CD4-positive, alpha-beta memory T cell (primary cell): ENCODE data around the gene NID1. TPM values are rescaled to one million over a fixed set of nuclear protein-coding genes. Genes with fewer than 3 reads are reported as not detected.
"Not testable (repeated sequence)": the region's sequence is repeated elsewhere in the genome, so short reads cannot be mapped to it uniquely, and the experiment has no call there.

Experiments
- CTCF ChIA-PET: fragments of 350-600 bp; sonication (Branson Sonifier 250); formaldehyde crosslinking; loops from one replicate; lab custom pipeline; 2021; ENCODE audit warnings: inconsistent platforms; ENCODE audit not compliant: partially characterized antibody; lab: Charles Lee
- POLR2A ChIA-PET: fragments of 350-600 bp; sonication (Branson Sonifier 250); formaldehyde crosslinking; loops from one replicate; lab custom pipeline; 2021; ENCODE audit not compliant: partially characterized antibody; lab: Charles Lee
- DNase-seq, 5 donors: peaks; one replicate each; pipeline versions ENCODE4 v3.0.0 to v3.0.0-alpha.2; 2020 to 2022; ENCODE audit warnings: mixed read lengths in 1 of 5
- H3K27ac ChIP-seq: one replicate; pipeline ENCODE4 v1.7.0; 2013; ENCODE audit warnings: low read depth, low read length
- H3K27me3 ChIP-seq: 2 replicates; pipeline ENCODE4 v1.7.0; 2013; ENCODE audit warnings: mild to moderate bottlenecking, low read length, moderate library complexity; ENCODE audit not compliant: insufficient read depth
- H3K36me3 ChIP-seq: 2 replicates; pipeline ENCODE4 v1.7.0; 2013; ENCODE audit warnings: mild to moderate bottlenecking, low read length, moderate library complexity; ENCODE audit not compliant: insufficient read depth
- H3K4me1 ChIP-seq: 2 replicates; pipeline ENCODE4 v1.7.0; 2013; ENCODE audit warnings: mild to moderate bottlenecking, low read length, moderate library complexity; ENCODE audit not compliant: insufficient read depth
- H3K4me3 ChIP-seq, 2 donors: one replicate each; pipeline ENCODE4 v1.7.0; 2013; ENCODE audit warnings: low read length in 2 of 2, mild to moderate bottlenecking in 1 of 2
- H3K9me3 ChIP-seq, 2 donors: one replicate each; pipeline ENCODE4 v1.7.0; 2013; ENCODE audit warnings: low read length in 2 of 2, control low read depth in 1 of 2; ENCODE audit not compliant: control insufficient read depth in 1 of 2
- H3K27ac Mint-ChIP-seq, 7 donors: one replicate each; pipeline ENCODE4 v1.8.0; 2020 to 2021; ENCODE audit warnings: mixed read lengths in 7 of 7, mild to moderate bottlenecking in 6 of 7, inconsistent platforms in 3 of 7, moderate library complexity in 3 of 7
- H3K27me3 Mint-ChIP-seq, 2 donors: one replicate each; pipeline ENCODE4 v1.8.0; 2020 to 2021; ENCODE audit warnings: mixed read lengths in 2 of 2
- H3K36me3 Mint-ChIP-seq, 2 donors: one replicate each; pipeline ENCODE4 v1.8.0; 2020 to 2021; ENCODE audit warnings: mixed read lengths in 2 of 2, inconsistent platforms in 1 of 2, mild to moderate bottlenecking in 1 of 2
- H3K4me1 Mint-ChIP-seq, 4 donors: one replicate each; pipeline ENCODE4 v1.8.0; 2020 to 2021; ENCODE audit warnings: mixed read lengths in 4 of 4, mild to moderate bottlenecking in 1 of 4
- H3K4me3 Mint-ChIP-seq, 8 donors: one replicate each; pipeline ENCODE4 v1.8.0; 2020 to 2021; ENCODE audit warnings: mixed read lengths in 8 of 8, mild to moderate bottlenecking in 7 of 8, moderate library complexity in 6 of 8, inconsistent platforms in 3 of 8
- H3K9me3 Mint-ChIP-seq, 8 donors: one replicate each; pipeline ENCODE4 v1.8.0; 2020 to 2021; ENCODE audit warnings: mixed read lengths in 8 of 8, mild to moderate bottlenecking in 5 of 8, inconsistent platforms in 3 of 8, moderate library complexity in 1 of 8
- intact Hi-C: fragments of 100-400 bp; cut with micrococcal nuclease; formaldehyde crosslinking; loops from one replicate; pipeline ENCODE4 v1.15.1; 2023
- polyA plus RNA-seq, 2 donors: library from polyadenylated mRNA; unstranded; fragments of 300-500 nt; fragmentation: Illumina TruSeq; gene quantifications; one replicate each; pipeline ENCODE4 v1.2.3, GENCODE V29; 2021
- total RNA-seq, 2 experiments: library from RNA; stranded (reverse); gene quantifications; one replicate each; pipeline ENCODE4 v1.2.3, GENCODE V29; 2021

The NID1 gene
- total and polyA plus RNA-seq, 4 experiments from 2014 or later = 0.08 to 0.17 TPM; not detected in 2

DNA sequence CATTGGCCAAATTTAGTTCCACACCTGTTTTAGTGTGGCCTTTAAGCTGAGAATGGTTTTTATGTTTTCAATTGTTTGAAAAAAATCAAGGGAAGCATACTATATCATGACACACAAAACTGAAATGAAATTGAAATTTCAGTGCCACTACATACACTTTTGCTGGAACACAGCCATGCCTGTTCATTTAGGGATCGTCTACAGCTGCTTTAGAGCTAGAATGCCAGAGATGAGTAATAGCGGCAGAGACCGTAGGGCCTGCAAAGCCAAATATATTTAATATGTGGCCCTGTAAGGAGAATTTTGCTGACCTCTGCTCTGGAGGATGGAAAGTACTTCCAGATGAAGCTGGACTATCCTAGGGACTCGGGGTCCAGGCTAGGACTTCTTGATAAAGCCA, 135.7 kb downstream of the NID1 start:
- H3K27me3 Mint-ChIP-seq = peaks cover 0 to 3% of the 10 kb centered on the region in 2 donors
- ChIA-PET POLR2A (interaction anchor here (1.2 kb wide), 1 partner anchor 12 kb away, joined by 4 read pairs; no protein-coding TSS in a partner anchor), CTCF (interaction anchor here (1.2 kb wide), 1 partner anchor 63 kb away, joined by 4 read pairs; the partner anchor contains the start of gene LYST)
- Histone ChIP-seq H3K9me3 (no peaks in the 10 kb centered on the region), H3K4me1 (peaks cover 9% of the 10 kb centered on the region), H3K36me3 (no peaks in the 10 kb centered on the region), H3K27ac (no peak overlapping the region), H3K27me3 (no peaks in the 10 kb centered on the region), H3K4me3 (no peak overlapping the region)
- intact Hi-C loops = no loop called here
- peaks cover 11 to 18% (median 15%) of the 10 kb centered on the region in 4 donors for H3K4me1 Mint-ChIP-seq
- no peaks in the 10 kb centered on the region for H3K36me3 Mint-ChIP-seq
- H3K27ac Mint-ChIP-seq = no peak overlapping the region
- no peaks in the 10 kb centered on the region for H3K9me3 Mint-ChIP-seq
- no peak for DNase-seq
- H3K4me3 Mint-ChIP-seq = no peak overlapping the region

DNA sequence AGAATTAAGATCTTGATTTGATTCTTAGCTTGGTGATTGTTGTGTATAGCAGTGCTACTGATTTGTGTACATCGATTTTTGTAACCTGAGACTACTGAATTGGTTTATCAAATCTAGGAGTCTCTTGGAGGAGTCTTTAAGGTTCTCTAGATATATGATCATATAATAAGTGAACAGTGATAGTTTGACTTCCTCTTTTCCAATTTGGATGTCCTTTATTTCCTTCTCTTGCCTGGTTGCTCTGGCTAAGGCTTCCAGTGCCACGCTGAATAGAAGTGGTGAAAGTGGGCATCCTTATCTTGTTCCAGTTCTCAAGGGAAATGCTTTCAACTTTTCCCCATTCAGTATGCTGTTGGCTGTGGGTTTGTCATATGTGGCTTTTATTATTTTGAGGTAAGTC, 136.7 kb downstream of the NID1 start:
- no peaks in the 10 kb centered on the region for H3K36me3 Mint-ChIP-seq
- ChIA-PET CTCF (no interaction called here), POLR2A (interaction anchor here (1.2 kb wide), 1 partner anchor 11 kb away, joined by 4 read pairs; no protein-coding TSS in a partner anchor)
- H3K27ac ChIP-seq = no peak overlapping the region
- peaks cover 19% of the 10 kb centered on the region for H3K4me1 ChIP-seq
- H3K9me3 Mint-ChIP-seq = no peaks in the 10 kb centered on the region
- H3K36me3 ChIP-seq = no peaks in the 10 kb centered on the region
- no peak overlapping the region for H3K27ac Mint-ChIP-seq
- H3K4me3 Mint-ChIP-seq = no peak overlapping the region
- no peak overlapping the region for H3K4me3 ChIP-seq
- H3K9me3 ChIP-seq = no peaks in the 10 kb centered on the region
- H3K27me3 Mint-ChIP-seq = peaks cover 0 to 3% of the 10 kb centered on the region in 2 donors
- no peak for DNase-seq
- no peaks in the 10 kb centered on the region for H3K27me3 ChIP-seq
- intact Hi-C loops = no loop called here
- H3K4me1 Mint-ChIP-seq = peaks cover 17 to 28% (median 24%) of the 10 kb centered on the region in 4 donors

DNA sequence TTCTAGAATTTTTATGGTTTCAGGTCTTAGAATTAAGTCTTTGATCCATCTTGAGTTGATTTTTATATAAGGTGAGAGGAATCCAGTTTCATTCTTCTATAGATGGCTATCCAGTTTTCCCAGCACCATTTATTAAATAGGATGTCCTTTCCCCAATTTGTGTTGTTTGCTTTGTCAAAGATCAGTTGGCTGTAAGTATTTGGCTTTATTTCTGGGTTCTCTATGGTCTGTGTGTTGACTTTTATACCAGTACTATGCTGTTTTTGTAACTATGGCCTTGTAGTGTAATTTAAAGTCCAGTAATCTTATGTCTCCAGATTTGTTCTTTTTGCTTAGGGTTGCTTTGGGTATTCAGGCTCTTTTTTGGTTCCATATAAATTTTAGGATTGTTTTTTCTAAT, 137.3 kb downstream of the NID1 start:
- H3K9me3 ChIP-seq, H3K27ac ChIP-seq, H3K27me3 ChIP-seq, H3K27me3 Mint-ChIP-seq, H3K9me3 Mint-ChIP-seq, H3K4me3 ChIP-seq, POLR2A ChIA-PET, intact Hi-C loops, CTCF ChIA-PET, DNase-seq, H3K36me3 ChIP-seq, H3K4me3 Mint-ChIP-seq, H3K36me3 Mint-ChIP-seq: not testable (repeated sequence)
- Mint-ChIP-seq H3K27ac (peak overlapping the region in 1 of 7 donors; percentile 1), H3K4me1 (peaks cover 21 to 34% (median 30%) of the 10 kb centered on the region in 4 donors)
- peaks cover 26% of the 10 kb centered on the region for H3K4me1 ChIP-seq

Other genes with a start within 250 kb of the NID1 start
- 10 to 100 TPM; 32.8 to 35.2 TPM for gene LYST, start 198.2 kb downstream of the NID1 start, total RNA-seq
- gene LYST, start 198.2 kb downstream of the NID1 start, polyA plus RNA-seq = 1 to 10 TPM; 4.2 to 9.1 TPM
- 10 to 100 TPM; 11.0 to 11.8 TPM for gene GPR137B, start 77.4 kb upstream of the NID1 start, total RNA-seq
- gene GPR137B, start 77.4 kb upstream of the NID1 start, polyA plus RNA-seq = 1 to 10 TPM; 4.1 to 5.7 TPM
- 10 to 100 TPM; 23.0 to 24.5 TPM for gene ERO1B, start 216.9 kb upstream of the NID1 start, total RNA-seq
- 1 to 10 TPM; 2.4 to 3.9 TPM for gene ERO1B, start 216.9 kb upstream of the NID1 start, polyA plus RNA-seq